HG03196 (cell line): ENCODE measurements around the gene STRAP.
"Not testable (repeated sequence)": the region's sequence is repeated elsewhere in the genome, so short reads cannot be mapped to it uniquely, and the experiment has no call there.

ENCODE experiments used
- ATAC-seq: cut with Tn5 transposase; IDR thresholded peaks from one replicate; pipeline ENCODE4 v1.9.1; 2021; ENCODE audit not compliant: unreplicated experiment

STRAP gene

GRCh38 chr12:15868186-15868585 is 14.0 kb upstream of the STRAP start:
- ATAC-seq, result no peak

GRCh38 chr12:15873556-15873955 is 8.6 kb upstream of the STRAP start:
- no peak for ATAC-seq

GRCh38 chr12:15874556-15875145 is 7.5 kb upstream of the STRAP start:
- ATAC-seq, result not testable (repeated sequence)

- ATAC-seq, result no peak
These were observed 6.3 kb upstream of the STRAP start for GRCh38 chr12:15875863-15876262.

GRCh38 chr12:15879413-15879812 is 2.8 kb upstream of the STRAP start:
- no peak for ATAC-seq

GRCh38 chr12:15880721-15881120 is 1.5 kb upstream of the STRAP start:
- no peak for ATAC-seq

GRCh38 chr12:15883536-15883935 is 1.3 kb downstream of the STRAP start:
- ATAC-seq, result no peak

- ATAC-seq, result no peak
These were observed 4.3 kb downstream of the STRAP start for GRCh38 chr12:15886372-15887042.

- no peak for ATAC-seq
These were observed 5.0 kb downstream of the STRAP start for GRCh38 chr12:15887043-15887817.

GRCh38 chr12:15892645-15893259 is 10.6 kb downstream of the STRAP start:
- ATAC-seq, result no peak

- ATAC-seq, result no peak
These were observed 11.1 kb downstream of the STRAP start for GRCh38 chr12:15893260-15893659.

GRCh38 chr12:15896867-15897266 is 14.7 kb downstream of the STRAP start:
- no peak for ATAC-seq

- ATAC-seq, result no peak
These were observed 15.2 kb downstream of the STRAP start for GRCh38 chr12:15897433-15897832.

GRCh38 chr12:15899282-15899870 is 17.2 kb downstream of the STRAP start:
- no peak for ATAC-seq

- no peak for ATAC-seq
These were observed 22.3 kb downstream of the STRAP start for GRCh38 chr12:15904378-15904920.

GRCh38 chr12:15910468-15910863 is 28.3 kb downstream of the STRAP start:
- no peak for ATAC-seq

GRCh38 chr12:15910864-15911721 is 28.9 kb downstream of the STRAP start, which contains the start of gene DERA:
Gene DERA (plus strand): TSS chr12:15911332. CDS start chr12:15911384, 52 bp downstream.
- peak; percentile 94 for ATAC-seq

GRCh38 chr12:15911931-15912330 is 29.7 kb downstream of the STRAP start:
- ATAC-seq, result not testable (repeated sequence)

- not testable (repeated sequence) for ATAC-seq
These were observed 31.9 kb downstream of the STRAP start for GRCh38 chr12:15914131-15914530.

GRCh38 chr12:15918066-15918465 is 35.9 kb downstream of the STRAP start:
- no peak for ATAC-seq
